Neuronal stem cell (in vitro differentiated cells): ENCODE data around the gene SUGCT.

ENCODE experiments used
- DNase-seq: peaks from one replicate; pipeline ENCODE4 v3.0.0-alpha.2; 2013; ENCODE audit warnings: low spot score
- H2AFZ ChIP-seq: one replicate; pipeline ENCODE4 v1.6.1; 2013; ENCODE audit warnings: mild to moderate bottlenecking, low read length, inconsistent platforms
- H2AK5ac ChIP-seq: 2 replicates; pipeline ENCODE4 v1.6.1; 2013; ENCODE audit warnings: low read depth, mild to moderate bottlenecking, inconsistent platforms, low read length, moderate library complexity, mixed read lengths
- H2BK120ac ChIP-seq: 2 replicates; pipeline ENCODE4 v1.6.1; 2013; ENCODE audit warnings: low read depth, mild to moderate bottlenecking, inconsistent platforms, low read length, moderate library complexity, mixed read lengths
- H2BK12ac ChIP-seq: one replicate; pipeline ENCODE4 v1.6.1; 2013; ENCODE audit warnings: low read length, inconsistent platforms
- H2BK15ac ChIP-seq: 2 replicates; pipeline ENCODE4 v1.6.1; 2013; ENCODE audit warnings: mild to moderate bottlenecking, low read length, inconsistent platforms, mixed read lengths
- H2BK5ac ChIP-seq: one replicate; pipeline ENCODE4 v1.6.1; 2013; ENCODE audit warnings: inconsistent platforms, mild to moderate bottlenecking, low read length, moderate library complexity
- H3K14ac ChIP-seq: one replicate; pipeline ENCODE4 v1.6.1; 2013; ENCODE audit warnings: low read length, inconsistent platforms
- H3K18ac ChIP-seq: 2 replicates; pipeline ENCODE4 v1.6.1; 2013; ENCODE audit warnings: low read length, inconsistent platforms
- H3K23ac ChIP-seq: 2 replicates; pipeline ENCODE4 v1.6.1; 2013; ENCODE audit warnings: low read depth, mild to moderate bottlenecking, mixed read lengths, low read length, inconsistent platforms; ENCODE audit not compliant: poor library complexity
- H3K27ac ChIP-seq: replicated peaks from 3 replicates; pipeline ENCODE4 v1.5.1; 2013; ENCODE audit warnings: low read length, inconsistent platforms
- H3K27me3 ChIP-seq, 3 experiments: 2 replicates each; pipeline ENCODE4 v1.6.1; 2013; ENCODE audit warnings: low read length in 3 of 3, mild to moderate bottlenecking in 2 of 3, inconsistent platforms in 1 of 3, low read depth in 1 of 3, mixed read lengths in 1 of 3, moderate library complexity in 1 of 3; ENCODE audit not compliant: control insufficient read depth in 3 of 3, insufficient read depth in 3 of 3
- H3K36me3 ChIP-seq, 2 donors: replicated peaks in 1 of 2; 2 replicates each; pipeline ENCODE4 v1.6.1; 2013; ENCODE audit warnings: low read length in 2 of 2; ENCODE audit not compliant: control insufficient read depth in 2 of 2, insufficient read depth in 2 of 2
- H3K4ac ChIP-seq: 2 replicates; pipeline ENCODE4 v1.6.1; 2013; ENCODE audit warnings: inconsistent platforms, mild to moderate bottlenecking, low read length, moderate library complexity
- H3K4me1 ChIP-seq, 2 donors: 1 replicate in 1 of 2; 2 replicates in 1 of 2; pipeline ENCODE4 v1.6.1; 2013; ENCODE audit warnings: low read length in 2 of 2, low read depth in 1 of 2; ENCODE audit not compliant: control insufficient read depth in 2 of 2, insufficient read depth in 1 of 2
- H3K4me2 ChIP-seq: one replicate; pipeline ENCODE4 v1.6.1; 2013; ENCODE audit warnings: mild to moderate bottlenecking, low read length, inconsistent platforms; ENCODE audit not compliant: insufficient read depth, poor library complexity, severe bottlenecking
- H3K4me3 ChIP-seq, 2 donors: 2 replicates each; pipeline ENCODE4 v1.5.1; 2013; ENCODE audit warnings: low read length in 2 of 2, mild to moderate bottlenecking in 2 of 2, inconsistent platforms in 1 of 2, moderate library complexity in 1 of 2
- H3K79me1 ChIP-seq: one replicate; pipeline ENCODE4 v1.6.1; 2013; ENCODE audit warnings: low read depth, mild to moderate bottlenecking, inconsistent platforms, low read length, moderate library complexity
- H3K9ac ChIP-seq: one replicate; pipeline ENCODE4 v1.6.1; 2013; ENCODE audit warnings: mild to moderate bottlenecking, low read depth, low read length, inconsistent platforms; ENCODE audit not compliant: poor library complexity
- H3K9me3 ChIP-seq, 2 donors: replicated peaks in 1 of 2; 2 replicates each; pipeline versions ENCODE3 to v1.6.1; 2013; ENCODE audit warnings: low read length in 2 of 2, mild to moderate bottlenecking in 2 of 2, inconsistent platforms in 1 of 2, low read depth in 1 of 2, mixed read lengths in 1 of 2, moderate library complexity in 1 of 2; ENCODE audit not compliant: control insufficient read depth in 2 of 2, insufficient read depth in 1 of 2
- H4K8ac ChIP-seq: one replicate; pipeline ENCODE4 v1.6.1; 2013; ENCODE audit warnings: low read depth, mild to moderate bottlenecking, inconsistent platforms, low read length, moderate library complexity
- H4K91ac ChIP-seq: one replicate; pipeline ENCODE4 v1.6.1; 2013; ENCODE audit warnings: low read length, low read depth, mild to moderate bottlenecking, inconsistent platforms; ENCODE audit not compliant: poor library complexity
- WGBS, 2 donors: extraction: QIAGEN DNeasy Blood & Tissue Kit; methylation state at CpG; one replicate each; pipeline ENCODE4 v1.1.7; 2013; ENCODE audit warnings: missing lambda C conversion rate in 2 of 2, mixed read lengths in 1 of 2; ENCODE audit not compliant: insufficient read length in 2 of 2, insufficient replicate concordance in 1 of 2; ENCODE audit errors: extremely low coverage in 2 of 2; 5-methylcytosine and 5-hydroxymethylcytosine counted together

The SUGCT gene

DNA sequence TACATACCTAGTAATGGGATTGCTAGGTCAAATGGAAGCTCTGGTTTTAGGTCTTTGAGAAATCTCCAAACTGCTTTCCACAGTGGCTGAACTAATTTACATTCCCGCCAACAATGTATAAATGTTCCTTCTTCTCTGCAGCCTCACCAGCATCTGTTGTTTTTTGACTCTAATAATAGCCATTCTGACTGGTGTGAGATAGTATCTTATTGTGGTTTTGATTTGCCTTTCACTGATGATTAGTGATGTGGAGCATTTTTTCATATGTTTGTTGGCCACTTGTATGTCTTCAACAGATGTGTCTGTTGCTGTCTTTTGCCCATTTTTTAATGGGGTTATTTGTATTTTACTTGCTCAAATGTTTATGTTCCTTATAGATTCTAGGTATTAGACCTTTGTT, 675.5 kb downstream of the SUGCT start:
- Histone ChIP-seq H3K36me3 (no peaks in the 10 kb centered on the region), H3K4ac (no peak overlapping the region), H3K23ac (no peak overlapping the region), H4K8ac (no peak overlapping the region), H2BK120ac (no peak overlapping the region), H3K18ac (no peak overlapping the region), H2BK15ac (no peak overlapping the region), H2BK12ac (no peak overlapping the region), H3K4me1 (peaks cover 0 to 3% of the 10 kb centered on the region in 2 donors), H4K91ac (no peak overlapping the region), H3K14ac (no peak overlapping the region), H3K4me2 (no peak overlapping the region), H3K9me3 (peaks cover 0 to 16% of the 10 kb centered on the region in 2 donors), H3K79me1 (no peaks in the 10 kb centered on the region), H3K27ac (no peak overlapping the region), H3K4me3 (no peak overlapping the region), H2AK5ac (no peak overlapping the region), H2BK5ac (no peak overlapping the region), H2AFZ (no peak overlapping the region), H3K27me3 (no peaks in the 10 kb centered on the region), H3K9ac (no peak overlapping the region)
- WGBS, 2 donors, result no CpG with 5 or more reads among the region's 1 CpG
- DNase-seq, result no peak

DNA sequence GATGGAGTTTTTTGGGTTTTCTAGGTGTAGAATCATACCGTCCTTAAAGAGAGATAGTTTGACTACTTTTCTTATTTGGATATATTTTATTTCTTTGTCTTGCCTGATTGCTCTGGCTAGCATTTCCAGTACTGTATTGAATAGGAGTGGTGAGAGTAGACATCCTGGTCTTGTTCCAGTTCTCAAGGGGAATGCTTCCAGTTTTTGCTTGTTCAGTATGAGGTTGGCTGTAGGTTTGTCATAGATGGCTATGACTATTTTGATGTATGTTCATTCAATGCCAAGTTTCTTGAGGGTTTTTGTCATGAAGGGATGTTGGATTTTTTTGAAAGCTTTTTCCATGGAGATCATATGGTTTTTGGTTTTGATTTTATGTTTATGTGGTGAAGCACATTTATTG, 676.9 kb downstream of the SUGCT start:
- Histone ChIP-seq H3K27me3 (no peaks in the 10 kb centered on the region), H3K4ac (no peak overlapping the region), H2AFZ (no peak overlapping the region), H2BK120ac (no peak overlapping the region), H3K9ac (no peak overlapping the region), H3K4me2 (no peak overlapping the region), H3K79me1 (no peaks in the 10 kb centered on the region), H2BK12ac (no peak overlapping the region), H4K8ac (no peak overlapping the region), H2BK15ac (no peak overlapping the region), H3K14ac (no peak overlapping the region), H3K9me3 (peaks cover 0 to 16% of the 10 kb centered on the region in 2 donors), H3K23ac (no peak overlapping the region), H2AK5ac (no peak overlapping the region), H2BK5ac (no peak overlapping the region), H4K91ac (no peak overlapping the region), H3K36me3 (no peaks in the 10 kb centered on the region), H3K18ac (no peak overlapping the region), H3K4me3 (no peak overlapping the region), H3K4me1 (peaks cover 0 to 3% of the 10 kb centered on the region in 2 donors), H3K27ac (no peak overlapping the region)
- DNase-seq, result no peak
- no CpG with 5 or more reads among the region's 1 CpG for WGBS, 2 donors

- no CpG with 5 or more reads among the region's 2 CpGs for WGBS, 2 donors
- no peaks in the 10 kb centered on the region for H3K36me3 ChIP-seq
- no peak overlapping the region for H2AFZ ChIP-seq
Measured at GRCh38 chr7:40815022-40815421, 680.2 kb downstream of the SUGCT start.

GRCh38 chr7:40815512-40815911, 680.7 kb downstream of the SUGCT start:
- H3K27ac ChIP-seq, result no peak overlapping the region
- no peaks in the 10 kb centered on the region for H3K79me1 ChIP-seq
- H3K23ac ChIP-seq, result no peak overlapping the region
- no peaks in the 10 kb centered on the region for H3K4me1 ChIP-seq
- peaks cover 0 to 16% of the 10 kb centered on the region in 2 donors for H3K9me3 ChIP-seq
- H3K4ac ChIP-seq, result no peak overlapping the region
- no peaks in the 10 kb centered on the region for H3K36me3 ChIP-seq
- H2BK5ac ChIP-seq, result no peak overlapping the region
- no peak overlapping the region for H3K14ac ChIP-seq
- DNase-seq, result no peak
- H3K4me3 ChIP-seq, result no peak overlapping the region
- peak overlapping the region; percentile 17 for H3K18ac ChIP-seq
- no peak overlapping the region for H2BK15ac ChIP-seq
- H2BK120ac ChIP-seq, result no peak overlapping the region
- H4K91ac ChIP-seq, result no peak overlapping the region
- H3K9ac ChIP-seq, result no peak overlapping the region
- no peak overlapping the region for H2AFZ ChIP-seq
- WGBS, 2 donors, result no CpG with 5 or more reads among the region's 4 CpGs
- H3K27me3 ChIP-seq, result no peaks in the 10 kb centered on the region
- no peak overlapping the region for H4K8ac ChIP-seq
- no peak overlapping the region for H2BK12ac ChIP-seq
- no peak overlapping the region for H3K4me2 ChIP-seq
- H2AK5ac ChIP-seq, result no peak overlapping the region

More at GRCh38 chr7:40815022-40815421, 680.2 kb downstream of the SUGCT start:
- no peak overlapping the region for H2BK15ac ChIP-seq
- no peak overlapping the region for H2BK120ac ChIP-seq
- no peak overlapping the region for H2AK5ac ChIP-seq
- no peaks in the 10 kb centered on the region for H3K4me1 ChIP-seq
- no peak overlapping the region for H3K27ac ChIP-seq
- no peak overlapping the region for H3K4me2 ChIP-seq
- no peak overlapping the region for H3K9ac ChIP-seq
- peak overlapping the region; percentile 70 for H3K23ac ChIP-seq
- H3K14ac ChIP-seq, result no peak overlapping the region
- H3K27me3 ChIP-seq, result no peaks in the 10 kb centered on the region
- H3K4me3 ChIP-seq, result peak overlapping the region in 1 of 2 donors; percentile 24
- no peak for DNase-seq
- no peak overlapping the region for H2BK12ac ChIP-seq
- no peaks in the 10 kb centered on the region for H3K79me1 ChIP-seq
- H3K18ac ChIP-seq, result peak overlapping the region; percentile 79
- no peak overlapping the region for H4K91ac ChIP-seq
- H3K9me3 ChIP-seq, result peaks cover 0 to 16% of the 10 kb centered on the region in 2 donors
- H2BK5ac ChIP-seq, result no peak overlapping the region
- no peak overlapping the region for H3K4ac ChIP-seq
- H4K8ac ChIP-seq, result no peak overlapping the region
